ENCODE data around the gene TEX261.

DNA sequence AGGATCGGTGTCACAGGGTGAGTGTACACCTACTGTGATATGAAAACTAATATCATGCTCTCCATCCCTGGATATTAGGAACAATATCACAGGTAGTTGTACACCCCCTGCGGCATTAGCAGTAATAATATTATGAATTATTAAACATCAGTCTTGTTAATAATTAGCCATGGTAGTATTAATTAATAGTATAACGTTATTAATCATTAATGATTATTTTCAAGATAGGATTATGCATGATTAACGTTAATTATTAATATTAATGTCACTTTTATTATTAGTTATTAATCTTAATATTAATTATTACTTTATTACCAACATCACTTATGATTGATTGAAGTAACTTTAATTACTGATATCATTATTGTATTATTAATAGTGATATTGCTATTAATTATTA, 47.6 kb upstream of the TEX261 start:
- TF ChIP-seq EZH2 (IDR thresholded peaks at IDR 0.05; ENCODE audit: low read depth, unreplicated experiment) (no peak), ZNF331 (CRISPR knock-in tag; IDR thresholded peaks at IDR 0.05; ENCODE audit: low read depth) (no peak), CREB1 (CRISPR knock-in tag; IDR thresholded peaks at IDR 0.05; ENCODE audit: low read depth) (no peak), POLR2AphosphoS5 (IDR thresholded peaks at IDR 0.05; ENCODE audit: low read depth) (no peak), EZH2phosphoT487 (IDR thresholded peaks at IDR 0.05; ENCODE audit: unreplicated experiment) (no peak), JUNB (IDR thresholded peaks at IDR 0.05; ENCODE audit: unreplicated experiment) (no peak)
- TF ChIP-seq, protein P1, sequence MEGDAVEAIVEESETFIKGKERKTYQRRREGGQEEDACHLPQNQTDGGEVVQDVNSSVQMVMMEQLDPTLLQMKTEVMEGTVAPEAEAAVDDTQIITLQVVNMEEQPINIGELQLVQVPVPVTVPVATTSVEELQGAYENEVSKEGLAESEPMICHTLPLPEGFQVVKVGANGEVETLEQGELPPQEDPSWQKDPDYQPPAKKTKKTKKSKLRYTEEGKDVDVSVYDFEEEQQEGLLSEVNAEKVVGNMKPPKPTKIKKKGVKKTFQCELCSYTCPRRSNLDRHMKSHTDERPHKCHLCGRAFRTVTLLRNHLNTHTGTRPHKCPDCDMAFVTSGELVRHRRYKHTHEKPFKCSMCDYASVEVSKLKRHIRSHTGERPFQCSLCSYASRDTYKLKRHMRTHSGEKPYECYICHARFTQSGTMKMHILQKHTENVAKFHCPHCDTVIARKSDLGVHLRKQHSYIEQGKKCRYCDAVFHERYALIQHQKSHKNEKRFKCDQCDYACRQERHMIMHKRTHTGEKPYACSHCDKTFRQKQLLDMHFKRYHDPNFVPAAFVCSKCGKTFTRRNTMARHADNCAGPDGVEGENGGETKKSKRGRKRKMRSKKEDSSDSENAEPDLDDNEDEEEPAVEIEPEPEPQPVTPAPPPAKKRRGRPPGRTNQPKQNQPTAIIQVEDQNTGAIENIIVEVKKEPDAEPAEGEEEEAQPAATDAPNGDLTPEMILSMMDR (conservative IDR thresholded peaks at IDR 0.05; ENCODE audit: low read depth in 2 of 2): no peak
- TF ChIP-seq, protein P2, sequence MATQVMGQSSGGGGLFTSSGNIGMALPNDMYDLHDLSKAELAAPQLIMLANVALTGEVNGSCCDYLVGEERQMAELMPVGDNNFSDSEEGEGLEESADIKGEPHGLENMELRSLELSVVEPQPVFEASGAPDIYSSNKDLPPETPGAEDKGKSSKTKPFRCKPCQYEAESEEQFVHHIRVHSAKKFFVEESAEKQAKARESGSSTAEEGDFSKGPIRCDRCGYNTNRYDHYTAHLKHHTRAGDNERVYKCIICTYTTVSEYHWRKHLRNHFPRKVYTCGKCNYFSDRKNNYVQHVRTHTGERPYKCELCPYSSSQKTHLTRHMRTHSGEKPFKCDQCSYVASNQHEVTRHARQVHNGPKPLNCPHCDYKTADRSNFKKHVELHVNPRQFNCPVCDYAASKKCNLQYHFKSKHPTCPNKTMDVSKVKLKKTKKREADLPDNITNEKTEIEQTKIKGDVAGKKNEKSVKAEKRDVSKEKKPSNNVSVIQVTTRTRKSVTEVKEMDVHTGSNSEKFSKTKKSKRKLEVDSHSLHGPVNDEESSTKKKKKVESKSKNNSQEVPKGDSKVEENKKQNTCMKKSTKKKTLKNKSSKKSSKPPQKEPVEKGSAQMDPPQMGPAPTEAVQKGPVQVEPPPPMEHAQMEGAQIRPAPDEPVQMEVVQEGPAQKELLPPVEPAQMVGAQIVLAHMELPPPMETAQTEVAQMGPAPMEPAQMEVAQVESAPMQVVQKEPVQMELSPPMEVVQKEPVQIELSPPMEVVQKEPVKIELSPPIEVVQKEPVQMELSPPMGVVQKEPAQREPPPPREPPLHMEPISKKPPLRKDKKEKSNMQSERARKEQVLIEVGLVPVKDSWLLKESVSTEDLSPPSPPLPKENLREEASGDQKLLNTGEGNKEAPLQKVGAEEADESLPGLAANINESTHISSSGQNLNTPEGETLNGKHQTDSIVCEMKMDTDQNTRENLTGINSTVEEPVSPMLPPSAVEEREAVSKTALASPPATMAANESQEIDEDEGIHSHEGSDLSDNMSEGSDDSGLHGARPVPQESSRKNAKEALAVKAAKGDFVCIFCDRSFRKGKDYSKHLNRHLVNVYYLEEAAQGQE (IDR thresholded peaks at IDR 0.05; ENCODE audit: unreplicated experiment): no peak
- TF ChIP-seq, protein P3, sequence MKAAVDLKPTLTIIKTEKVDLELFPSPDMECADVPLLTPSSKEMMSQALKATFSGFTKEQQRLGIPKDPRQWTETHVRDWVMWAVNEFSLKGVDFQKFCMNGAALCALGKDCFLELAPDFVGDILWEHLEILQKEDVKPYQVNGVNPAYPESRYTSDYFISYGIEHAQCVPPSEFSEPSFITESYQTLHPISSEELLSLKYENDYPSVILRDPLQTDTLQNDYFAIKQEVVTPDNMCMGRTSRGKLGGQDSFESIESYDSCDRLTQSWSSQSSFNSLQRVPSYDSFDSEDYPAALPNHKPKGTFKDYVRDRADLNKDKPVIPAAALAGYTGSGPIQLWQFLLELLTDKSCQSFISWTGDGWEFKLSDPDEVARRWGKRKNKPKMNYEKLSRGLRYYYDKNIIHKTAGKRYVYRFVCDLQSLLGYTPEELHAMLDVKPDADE (IDR thresholded peaks at IDR 0.05): no peak

Measured in GM23338 (cell line).